AG04449 (cell line): Measurements from ENCODE around the gene COL23A1.
"Not testable (repeated sequence)": the region's sequence is repeated elsewhere in the genome, so short reads cannot be mapped to it uniquely, and the experiment has no call there.

Experiments used
- CTCF ChIA-PET: fragments of 350-600 bp; formaldehyde crosslinking; extraction: SDS; loops from one replicate; lab custom pipeline; 2021; ENCODE audit warnings: antibody characterized with exemption; lab: Yijun Ruan, JAX
- POLR2A ChIA-PET: fragments of 400-600, 350-600 bp; formaldehyde crosslinking; extraction: SDS; loops from one replicate; lab custom pipeline; 2020; ENCODE audit warnings: antibody characterized with exemption, inconsistent platforms; lab: Yijun Ruan, JAX
- DNase-seq: peaks from one replicate; pipeline ENCODE4 v3.0.0-alpha.2; 2010; ENCODE audit warnings: low read depth, low spot score
- H3K4me3 ChIP-seq: 2 replicates; pipeline ENCODE4 v1.5.1; 2011; ENCODE audit warnings: low read depth, mild to moderate bottlenecking, control low read depth, low read length
- CTCF ChIP-seq: IDR thresholded peaks from one replicate; pipeline ENCODE4 v1.5.1; 2011; ENCODE audit warnings: mild to moderate bottlenecking, moderate library complexity, low read length, control low read depth, inconsistent platforms; ENCODE audit not compliant: insufficient read depth; ENCODE audit errors: missing control alignments

The COL23A1 gene

DNA sequence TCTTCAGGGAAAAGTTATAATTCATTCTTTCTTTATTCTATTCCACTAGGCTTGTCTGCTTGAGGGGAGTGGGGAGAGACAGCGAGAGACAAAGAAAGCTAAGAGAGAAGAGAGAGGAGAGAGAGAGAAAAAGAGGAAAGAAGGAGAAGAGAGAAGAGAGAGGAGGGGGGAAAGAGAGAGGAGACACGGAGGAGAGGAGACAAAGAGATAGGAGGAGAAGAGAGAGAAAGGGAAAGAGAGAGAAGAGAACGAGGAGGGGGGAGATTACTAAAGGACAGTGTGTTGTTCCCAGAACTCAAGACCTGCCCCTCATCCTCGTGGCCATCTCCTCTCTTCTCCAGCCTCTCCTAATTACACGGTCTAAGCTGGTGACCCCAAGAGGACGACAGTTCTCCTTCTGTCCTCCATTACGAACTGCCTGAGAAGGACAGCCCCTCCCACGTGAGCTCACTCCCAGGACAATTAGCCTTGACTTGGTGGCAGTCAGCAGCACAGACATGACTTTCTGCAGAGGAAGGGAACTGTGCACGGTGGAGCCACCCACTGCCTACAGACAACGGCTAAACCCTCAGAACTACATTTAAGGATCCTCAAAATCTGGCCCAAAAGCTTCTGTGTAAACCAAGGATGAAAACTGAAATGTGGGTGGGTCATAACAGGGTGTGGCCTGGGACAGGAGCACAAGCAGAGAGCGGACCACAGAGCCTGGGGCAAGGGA, 99.1 kb downstream of the COL23A1 start:
- no peak for TF ChIP-seq CTCF
- no peak overlapping the region for H3K4me3 ChIP-seq
- CTCF ChIA-PET, result no interaction called here
- DNase-seq, result no peak
- POLR2A ChIA-PET, result no interaction called here

GRCh38 chr5:178489271-178489976, 100.8 kb downstream of the COL23A1 start:
- no peak overlapping the region for H3K4me3 ChIP-seq
- no peak for TF ChIP-seq CTCF
- no peak for DNase-seq
- POLR2A ChIA-PET, result no interaction called here
- CTCF ChIA-PET, result no interaction called here

DNA sequence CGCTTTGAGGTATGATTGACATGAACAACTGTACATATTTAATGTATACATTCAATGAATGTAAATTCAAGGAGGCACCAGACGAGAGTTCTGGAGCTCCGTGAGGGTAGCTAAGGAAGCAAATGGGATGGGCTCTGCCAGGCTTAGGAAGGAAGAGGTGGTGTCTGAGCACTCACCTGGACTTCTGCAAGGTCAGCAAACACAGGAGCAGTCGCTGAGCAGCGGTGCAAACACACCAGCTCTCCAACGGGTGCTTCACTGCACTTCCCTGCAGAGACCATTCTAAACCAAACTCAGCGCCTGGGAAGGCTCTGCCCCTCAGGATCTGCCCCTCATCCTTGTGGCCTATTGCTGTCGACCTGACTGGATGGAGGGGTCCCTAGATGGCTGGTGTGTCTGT, 101.5 kb downstream of the COL23A1 start:
- ChIA-PET POLR2A (no interaction called here), CTCF (no interaction called here)
- no peak overlapping the region for H3K4me3 ChIP-seq
- DNase-seq, result no peak
- no peak for TF ChIP-seq CTCF

DNA sequence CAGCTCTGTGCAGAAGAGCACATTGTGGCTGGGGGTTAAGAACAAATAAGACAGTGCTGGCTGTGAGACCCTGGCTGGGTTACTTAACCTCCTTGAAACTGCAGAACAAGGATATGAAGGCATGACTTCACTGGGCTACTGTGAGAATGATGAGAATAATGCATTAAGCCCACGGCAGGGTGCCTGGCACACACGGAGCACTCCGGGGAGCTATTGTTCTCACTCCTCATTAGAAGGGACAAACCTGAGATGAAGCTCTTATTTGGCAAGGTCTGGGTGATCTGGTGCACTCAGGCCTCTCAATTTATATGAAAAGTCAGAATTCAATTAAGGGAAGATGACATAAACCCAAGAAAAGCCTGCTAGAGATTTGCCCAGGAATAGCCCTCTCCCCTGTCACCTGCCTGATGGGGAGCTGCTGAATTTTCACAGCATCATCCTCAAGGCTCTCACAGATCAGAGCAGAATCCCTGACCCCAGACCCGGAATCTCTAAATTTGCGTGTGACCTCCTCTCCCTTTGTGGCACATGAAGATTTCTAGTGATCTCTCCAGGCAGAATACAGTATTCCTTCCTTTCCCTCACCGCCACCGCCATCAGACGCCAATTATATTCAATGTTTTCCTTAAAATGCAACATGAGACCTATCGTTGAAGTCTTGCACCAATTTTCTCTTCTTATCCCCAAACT, 102.1 kb downstream of the COL23A1 start:
- no peak for TF ChIP-seq CTCF
- DNase-seq, result no peak
- ChIA-PET CTCF (no interaction called here), POLR2A (no interaction called here)
- no peak overlapping the region for H3K4me3 ChIP-seq

DNA sequence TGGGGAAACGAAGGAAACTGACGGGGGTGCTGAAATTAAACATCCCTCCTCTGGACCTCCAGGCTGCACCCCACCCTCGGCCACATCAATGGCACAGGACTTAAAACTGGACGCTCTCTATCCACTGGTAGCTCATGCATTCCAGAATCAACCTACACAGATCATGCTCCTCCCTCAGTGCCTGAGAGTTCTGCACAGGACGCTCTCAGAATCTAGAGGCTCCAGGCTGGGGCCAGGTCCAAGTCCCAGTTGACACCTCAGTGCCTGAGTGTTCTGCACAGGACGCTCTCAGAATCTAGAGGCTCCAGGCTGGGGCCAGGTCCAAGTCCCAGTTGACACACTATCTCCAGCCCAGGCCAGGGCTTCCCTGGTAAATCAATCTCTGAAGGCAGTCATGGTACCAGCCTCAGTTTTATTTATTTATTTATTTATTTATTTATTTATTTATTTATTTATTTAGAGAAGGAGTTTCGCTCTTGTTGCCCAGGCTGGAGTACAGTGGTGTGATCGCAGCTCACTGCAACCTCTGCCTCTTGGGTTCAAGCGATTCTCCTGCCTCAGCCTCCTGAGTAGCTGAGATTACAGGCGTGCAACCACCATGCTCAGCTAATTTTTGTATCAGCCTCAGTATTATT, 103.2 kb downstream of the COL23A1 start:
- POLR2A ChIA-PET, CTCF ChIA-PET, DNase-seq, H3K4me3 ChIP-seq: not testable (repeated sequence)

DNA sequence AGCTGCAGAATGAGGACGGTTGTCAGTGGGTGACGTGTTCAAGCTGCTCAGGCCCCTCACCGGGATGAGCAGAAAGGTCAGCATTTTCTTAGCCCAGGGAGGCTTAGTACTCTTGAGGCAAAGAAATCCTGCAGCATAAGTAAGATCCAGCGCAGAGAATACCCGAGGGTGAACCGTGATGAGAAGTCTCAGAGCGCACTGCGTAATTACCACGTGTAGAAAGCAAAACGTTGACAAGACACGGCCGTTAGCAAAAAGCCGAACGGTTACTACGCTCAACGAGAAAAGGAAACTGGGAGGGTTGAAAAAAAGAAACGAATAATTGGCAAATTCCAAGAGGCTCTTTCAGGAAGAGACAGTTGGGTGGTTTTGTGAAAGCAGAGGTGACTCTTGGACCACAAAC, 104.0 kb downstream of the COL23A1 start:
- ChIA-PET CTCF (no interaction called here), POLR2A (no interaction called here)
- no peak for TF ChIP-seq CTCF
- DNase-seq, result no peak
- H3K4me3 ChIP-seq, result no peak overlapping the region
